Stimulated activated CD4-positive, alpha-beta T cell treated with anti-CD3 and anti-CD28 coated beads, Interleukin-4, amount 100 ng/mL, for 1 hour (primary cell): ENCODE data around the gene ZNF234.
"Not testable (repeated sequence)": the region's sequence is repeated elsewhere in the genome, so short reads cannot be mapped to it uniquely, and the experiment has no call there.

Source experiments
- DNase-seq: peaks from one replicate; pipeline ENCODE4 v3.0.0-alpha.2; 2020

ZNF234 gene

GRCh38 chr19:44141191-44142058 lies at the start of gene ZNF234:
TSS of gene ZNF234 (plus strand) at chr19:44141554. CDS start at chr19:44144633, 3,079 bp downstream.
- DNase-seq, result peak; percentile 70

GRCh38 chr19:44092108-44092507 lies 49.2 kb upstream of the ZNF234 start:
- DNase-seq, result no peak

- peak; percentile 77 for DNase-seq
These were observed 47.2 kb upstream of the ZNF234 start, which contains the start of gene ZNF224 for GRCh38 chr19:44093931-44094765. TSS of gene ZNF224 (plus strand) at chr19:44094361. CDS start at chr19:44097874, 3,513 bp downstream.

- DNase-seq, result no peak
These were observed 33.6 kb upstream of the ZNF234 start for GRCh38 chr19:44107751-44108150.

- no peak for DNase-seq
These were observed 31.9 kb upstream of the ZNF234 start for GRCh38 chr19:44109458-44109857.

GRCh38 chr19:44111910-44112463 lies 29.4 kb upstream of the ZNF234 start:
- DNase-seq, result no peak

GRCh38 chr19:44112802-44113137 lies 28.6 kb upstream of the ZNF234 start:
- DNase-seq, result no peak

GRCh38 chr19:44113138-44113783 lies 28.1 kb upstream of the ZNF234 start, which contains the start of gene ZNF225:
TSS of gene ZNF225 (plus strand) at chr19:44113399. CDS start at chr19:44115828, 2,429 bp downstream.
- peak; percentile 77 for DNase-seq

- DNase-seq, result no peak
These were observed 27.5 kb upstream of the ZNF234 start for GRCh38 chr19:44113784-44114390.

- DNase-seq, result not testable (repeated sequence)
These were observed 20.2 kb upstream of the ZNF234 start for GRCh38 chr19:44121162-44121561.

- DNase-seq, result no peak
These were observed 9.4 kb upstream of the ZNF234 start for GRCh38 chr19:44131955-44132354.

GRCh38 chr19:44142059-44142433 lies 692 bp downstream of the ZNF234 start:
- no peak for DNase-seq

- DNase-seq, result no peak
These were observed 8.4 kb downstream of the ZNF234 start for GRCh38 chr19:44149776-44150175.

- DNase-seq, result no peak
These were observed 10.1 kb downstream of the ZNF234 start for GRCh38 chr19:44151491-44151890.

GRCh38 chr19:44156475-44156874 lies 15.1 kb downstream of the ZNF234 start:
- no peak for DNase-seq

GRCh38 chr19:44163789-44164188 lies 22.4 kb downstream of the ZNF234 start:
- no peak for DNase-seq

GRCh38 chr19:44164327-44164672 lies 22.9 kb downstream of the ZNF234 start:
- DNase-seq, result no peak

- peak; percentile 72 for DNase-seq
These were observed 23.5 kb downstream of the ZNF234 start, which contains the start of gene ZNF226 for GRCh38 chr19:44164673-44165512. TSS of gene ZNF226 (plus strand) at chr19:44165100. CDS start at chr19:44170081, 4,981 bp downstream.

GRCh38 chr19:44170660-44171059 lies 29.3 kb downstream of the ZNF234 start:
- DNase-seq, result not testable (repeated sequence)

- DNase-seq, result no peak
These were observed 35.2 kb downstream of the ZNF234 start for GRCh38 chr19:44176590-44176989.

- no peak for DNase-seq
These were observed 39.6 kb downstream of the ZNF234 start for GRCh38 chr19:44180968-44181367.
